SKM-1 treated with dmso at 0.1 percent for 144 hours (cell line): ENCODE measurements around the gene NAP1L5.
A peak's percentile ranks its signal among the peaks of the same experiment; 100 is the strongest.

Experiments used
- DNase-seq: peaks from one replicate; lab custom pipeline; 2025; ENCODE audit not compliant: unreplicated experiment; lab: John Stamatoyannopoulos, UW

NAP1L5 gene, protein sequence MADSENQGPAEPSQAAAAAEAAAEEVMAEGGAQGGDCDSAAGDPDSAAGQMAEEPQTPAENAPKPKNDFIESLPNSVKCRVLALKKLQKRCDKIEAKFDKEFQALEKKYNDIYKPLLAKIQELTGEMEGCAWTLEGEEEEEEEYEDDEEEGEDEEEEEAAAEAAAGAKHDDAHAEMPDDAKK

DNA sequence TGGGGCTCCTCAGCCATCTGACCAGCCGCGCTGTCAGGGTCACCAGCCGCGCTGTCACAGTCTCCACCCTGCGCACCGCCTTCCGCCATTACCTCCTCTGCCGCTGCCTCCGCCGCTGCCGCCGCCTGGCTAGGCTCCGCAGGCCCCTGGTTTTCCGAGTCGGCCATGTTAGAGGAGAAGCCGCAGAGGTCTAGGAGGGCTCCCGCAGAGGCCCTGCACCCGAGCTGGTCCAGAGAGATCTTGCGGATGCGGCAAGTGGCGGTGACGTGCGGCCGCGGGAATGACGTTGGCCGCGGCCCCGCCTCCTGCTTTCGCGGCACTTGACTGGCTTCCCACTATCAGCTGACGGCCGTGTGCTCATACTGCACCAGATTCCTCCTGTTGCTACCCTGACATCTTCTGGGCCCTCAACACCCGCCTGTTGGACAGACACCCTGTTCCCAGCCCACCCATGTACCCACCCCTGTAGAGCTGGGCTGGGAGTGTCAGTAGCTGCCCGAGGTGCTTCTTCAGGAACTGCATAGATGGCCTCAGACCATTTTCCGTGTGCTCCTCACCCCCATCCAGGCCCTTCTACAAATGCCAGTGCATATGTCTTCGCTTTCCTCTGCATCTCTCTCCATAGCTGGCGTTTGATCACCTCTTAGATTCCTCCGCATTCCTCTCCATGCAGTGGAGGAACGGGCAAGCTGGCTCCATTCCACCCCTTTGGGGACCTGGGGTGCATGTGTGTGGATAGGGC is at the start of gene NAP1L5:
NAP1L5 (minus strand) TSS at position 242 of the 742 bp plus-strand sequence; CDS start at position 167, 75 bp downstream.
- peak; percentile 7 for DNase-seq

- DNase-seq: no peak
Measured at GRCh38 chr4:88747351-88747750, 49.7 kb upstream of the NAP1L5 start.

DNA sequence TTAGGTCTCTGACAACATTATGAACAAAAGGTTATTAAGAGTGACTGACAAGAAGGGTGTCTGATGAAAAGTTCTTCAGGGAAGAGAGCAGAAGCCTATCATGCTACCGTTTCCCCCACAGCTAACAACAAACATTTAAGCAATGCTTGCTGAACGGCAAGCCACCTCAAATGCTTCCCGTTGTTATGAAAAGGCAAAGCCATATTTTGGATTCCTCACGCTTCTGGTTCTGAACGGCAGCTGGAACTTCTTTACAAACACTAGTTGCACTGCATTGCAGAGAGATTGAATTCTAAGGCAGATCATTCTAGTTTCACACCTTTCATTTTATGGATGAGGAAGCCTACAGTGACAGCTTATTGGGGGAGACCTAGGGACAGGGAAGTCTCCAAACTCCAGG is 48.6 kb upstream of the NAP1L5 start:
- no peak for DNase-seq

GRCh38 chr4:88745581-88746163 is 48.0 kb upstream of the NAP1L5 start:
- DNase-seq: no peak

DNA sequence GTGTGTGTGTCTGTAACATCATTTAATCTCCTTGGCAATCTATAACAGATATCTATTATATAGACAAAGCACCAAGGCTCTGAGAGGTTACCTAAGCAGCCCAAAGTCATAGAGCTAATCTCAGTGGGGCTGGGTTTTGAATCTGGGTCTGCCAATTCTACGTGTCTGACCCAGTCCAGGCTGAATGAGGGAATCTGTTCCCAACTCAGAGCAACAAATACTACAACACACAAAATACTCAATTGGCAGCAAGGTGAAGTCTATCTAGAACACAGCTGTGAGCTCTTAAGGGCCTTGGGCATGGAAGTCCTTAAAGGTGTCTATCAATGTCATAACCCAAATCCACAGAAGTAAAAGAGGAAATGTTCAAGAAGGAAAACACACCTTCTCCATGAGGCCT is 47.5 kb upstream of the NAP1L5 start:
- DNase-seq: no peak

DNA sequence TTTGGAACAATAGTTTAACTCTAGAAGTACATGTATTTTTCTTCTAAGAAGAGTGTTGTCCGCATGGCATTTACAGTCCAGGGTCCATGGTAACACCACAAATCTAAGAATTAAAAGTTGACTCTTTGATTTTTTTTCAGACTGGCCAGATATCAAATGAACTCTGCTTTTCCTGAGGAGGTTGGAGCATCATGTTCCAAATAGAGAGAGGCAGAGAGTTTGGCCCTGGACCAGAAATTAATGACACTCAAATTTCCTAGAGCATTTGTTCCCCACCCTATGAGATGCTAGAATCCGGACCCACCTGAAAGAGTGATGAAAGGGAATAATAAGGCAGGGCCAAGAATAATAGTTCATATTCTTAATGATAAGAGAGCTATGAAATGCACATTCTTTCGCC is 47.0 kb upstream of the NAP1L5 start:
- no peak for DNase-seq

DNA sequence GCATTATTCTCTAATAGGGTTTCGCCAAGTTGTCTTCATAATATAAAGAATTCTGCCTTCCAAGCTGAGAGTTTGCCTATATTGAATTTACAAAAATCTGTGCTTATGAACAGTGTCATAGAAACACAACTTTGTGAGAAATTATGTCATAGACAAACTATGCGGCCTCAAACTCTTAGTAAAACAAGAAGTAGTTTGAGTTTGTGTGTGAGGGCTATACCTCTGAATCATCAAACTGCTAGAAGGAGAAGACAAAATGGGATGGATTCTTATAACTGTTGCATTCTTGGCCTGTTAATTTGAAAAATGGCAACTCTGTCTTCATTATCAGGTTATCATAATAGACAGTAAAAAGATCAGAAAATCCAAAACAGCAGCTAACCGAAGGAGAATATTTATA is 46.1 kb upstream of the NAP1L5 start:
- DNase-seq: no peak

DNA sequence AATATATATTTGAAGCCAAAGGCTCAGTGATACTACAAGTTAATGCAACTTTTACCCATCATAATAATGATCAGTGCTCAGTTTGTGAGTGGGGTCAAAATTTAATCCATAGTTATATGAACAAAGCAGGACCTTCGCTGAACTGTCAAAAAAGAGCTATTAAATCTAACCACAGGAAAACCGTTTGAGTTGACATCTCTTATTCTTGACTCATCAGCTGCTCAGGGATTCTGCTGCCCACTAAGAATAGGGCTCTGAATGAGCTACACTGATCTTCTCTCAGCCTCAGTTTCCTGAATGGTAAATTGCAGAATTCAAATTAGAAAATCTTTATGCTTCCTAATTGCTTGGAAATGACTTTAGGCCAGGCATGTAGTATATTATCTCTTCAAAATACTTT is 44.9 kb upstream of the NAP1L5 start:
- no peak for DNase-seq

DNA sequence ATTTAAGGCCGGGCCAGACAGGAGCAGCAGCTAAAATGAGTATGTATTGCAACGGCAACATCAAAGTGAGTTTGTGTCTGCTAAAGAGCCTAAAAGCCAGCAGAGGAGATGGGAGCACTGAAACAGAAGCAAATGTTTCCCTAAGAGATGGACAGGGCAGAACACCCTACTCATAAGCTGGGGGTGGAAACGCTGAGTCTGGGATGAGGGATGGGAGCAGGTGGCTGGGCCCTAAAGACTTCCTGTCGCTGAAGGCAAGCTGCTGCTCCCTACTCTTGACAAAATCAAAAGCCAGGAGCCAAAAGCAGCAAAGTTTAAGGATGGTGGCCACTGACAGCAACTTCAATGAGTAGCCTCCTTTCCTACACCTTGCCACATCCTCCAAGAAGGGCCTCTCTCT is 40.6 kb upstream of the NAP1L5 start:
- no peak for DNase-seq

GRCh38 chr4:88737307-88737941 is 39.8 kb upstream of the NAP1L5 start:
- DNase-seq: no peak

GRCh38 chr4:88736264-88736663 is 38.6 kb upstream of the NAP1L5 start:
- DNase-seq: no peak

DNA sequence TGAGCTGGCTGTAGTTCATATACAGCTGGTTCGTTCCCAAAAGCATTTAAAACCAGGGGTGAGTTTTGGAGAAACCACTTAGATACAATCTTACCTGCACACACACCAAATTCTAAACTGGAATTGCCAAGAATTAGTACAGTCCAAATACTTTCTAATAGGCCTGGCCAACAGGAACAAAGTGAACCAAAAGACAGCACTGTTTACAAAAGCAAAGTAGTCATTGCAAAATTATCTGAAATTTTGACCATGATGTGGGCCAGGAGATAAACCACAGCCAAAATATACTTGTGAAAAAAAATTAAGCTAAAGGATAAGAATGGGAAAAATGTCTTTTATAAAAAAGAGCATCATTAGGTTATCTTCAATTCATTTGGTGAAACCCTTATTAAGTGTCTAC is 37.9 kb upstream of the NAP1L5 start:
- no peak for DNase-seq

GRCh38 chr4:88734403-88734949 is 36.8 kb upstream of the NAP1L5 start:
- DNase-seq: no peak

DNA sequence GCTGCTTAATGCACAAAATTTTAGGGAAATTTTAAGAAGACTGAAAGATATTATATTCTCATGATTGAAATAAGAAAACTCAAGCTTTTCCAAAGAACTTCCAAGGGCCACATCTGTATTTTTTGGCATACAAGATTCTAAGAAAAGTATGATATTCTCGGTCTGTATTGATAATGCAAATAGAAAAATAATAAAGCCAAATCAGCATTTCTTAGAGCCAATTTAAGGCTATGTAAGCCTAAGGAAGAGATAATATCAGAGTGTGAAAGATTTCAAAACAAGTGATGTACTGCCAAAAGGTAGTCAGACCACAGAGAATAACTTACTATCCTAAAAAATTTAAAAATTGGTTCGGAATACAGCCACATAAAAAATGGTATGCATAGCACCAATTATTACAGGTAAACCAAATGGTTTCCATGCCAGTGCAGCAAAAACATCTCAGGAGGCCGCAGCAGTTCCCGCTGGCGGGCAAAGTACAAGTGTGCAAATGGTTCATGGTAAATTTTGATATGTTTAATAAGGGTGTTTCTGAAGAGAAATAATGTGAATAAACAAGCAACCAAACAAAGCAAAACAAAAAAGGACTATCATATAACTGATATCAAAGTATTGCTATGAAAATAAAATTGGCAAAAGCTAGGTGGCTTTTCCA is 35.2 kb upstream of the NAP1L5 start:
- DNase-seq: no peak

- no peak for DNase-seq
Measured at GRCh38 chr4:88731381-88731780, 33.8 kb upstream of the NAP1L5 start.

GRCh38 chr4:88730811-88731210 is 33.2 kb upstream of the NAP1L5 start:
- no peak for DNase-seq

DNA sequence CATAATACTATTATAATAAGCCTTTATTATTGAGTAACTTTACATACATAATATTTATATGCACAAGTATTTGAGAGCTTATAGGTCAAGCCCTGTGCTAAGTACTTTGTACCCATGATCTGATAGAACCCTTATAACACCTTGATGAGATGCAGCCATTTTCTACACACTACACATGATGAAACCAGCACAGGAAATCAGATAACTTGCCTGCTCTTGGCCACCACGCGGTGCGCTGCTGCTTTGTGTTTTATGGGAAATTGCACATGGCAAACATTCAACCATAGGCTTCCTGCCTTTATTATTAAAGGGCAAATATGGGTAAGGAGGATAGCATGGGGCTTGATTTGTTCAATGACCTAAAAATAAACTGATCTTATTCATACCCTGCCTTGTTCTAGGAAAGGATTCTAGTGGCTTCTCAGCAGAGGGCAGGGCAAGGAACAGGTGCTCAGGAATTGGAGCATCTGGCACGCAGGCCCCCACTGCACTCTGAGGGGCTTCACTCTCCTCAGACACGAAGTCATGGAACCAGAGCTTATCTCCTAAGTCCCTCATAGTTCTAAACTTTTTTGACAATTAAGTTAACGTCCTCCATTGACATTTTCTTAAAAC is 31.6 kb upstream of the NAP1L5 start:
- no peak for DNase-seq

GRCh38 chr4:88728146-88728545 is 30.5 kb upstream of the NAP1L5 start:
- DNase-seq: no peak

GRCh38 chr4:88725986-88726385 is 28.4 kb upstream of the NAP1L5 start:
- DNase-seq: no peak

- no peak for DNase-seq
Measured at GRCh38 chr4:88725143-88725542, 27.5 kb upstream of the NAP1L5 start.

DNA sequence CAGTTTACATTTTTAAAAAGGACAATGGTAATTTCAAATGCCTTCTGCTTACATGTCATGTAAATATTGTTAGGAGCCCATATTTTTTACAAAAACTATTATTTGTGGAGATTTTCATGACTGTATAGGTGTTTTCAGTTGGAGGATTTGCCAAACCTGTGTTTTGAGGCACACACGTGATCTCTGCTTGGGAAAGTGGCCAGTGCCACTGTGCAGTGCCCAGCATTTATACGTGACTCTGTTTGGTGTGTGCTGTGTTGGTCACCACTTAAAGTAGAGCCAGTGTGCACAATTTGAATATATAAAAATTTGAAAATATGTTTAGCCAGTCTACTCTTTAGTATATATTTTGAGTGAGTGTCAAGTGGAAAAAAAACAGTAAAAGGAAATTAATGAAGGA is 26.8 kb upstream of the NAP1L5 start:
- DNase-seq: no peak
